Activated naive CD8-positive, alpha-beta T cell treated with anti-CD3 and anti-CD28 coated beads, Interleukin-2, amount 10 ng/mL, durations not matched to agents 7 days and 5 days (primary cell): Measurements from ENCODE around the gene SH2D5. TPM values are rescaled to one million over a fixed set of nuclear protein-coding genes. Genes with fewer than 3 reads are reported as not detected.

Experiments used
- ATAC-seq: fragments of 150-1000 bp; cut with Tn5 transposase; one replicate; pipeline ENCODE4 v1.10.0; 2021; ENCODE audit warnings: low read depth, moderate library complexity
- POLR2A ChIA-PET: fragments of 350-600 bp; sonication (Branson Sonifier 250); formaldehyde crosslinking; loops from one replicate; lab custom pipeline; 2021; ENCODE audit warnings: antibody characterized with exemption; lab: Charles Lee
- DNase-seq: peaks from one replicate; pipeline ENCODE4 v3.0.0; 2021
- H3K27ac Mint-ChIP-seq: one replicate; pipeline ENCODE4 v1.8.0; 2022; ENCODE audit warnings: mild to moderate bottlenecking, mixed read lengths
- H3K27me3 Mint-ChIP-seq: one replicate; pipeline ENCODE4 v1.8.0; 2022; ENCODE audit warnings: mild to moderate bottlenecking, moderate library complexity, mixed read lengths
- H3K36me3 Mint-ChIP-seq: one replicate; pipeline ENCODE4 v1.8.0; 2021; ENCODE audit warnings: mild to moderate bottlenecking, mixed read lengths
- H3K4me1 Mint-ChIP-seq: one replicate; pipeline ENCODE4 v1.8.0; 2021; ENCODE audit warnings: mixed read lengths
- H3K4me3 Mint-ChIP-seq: one replicate; pipeline ENCODE4 v1.8.0; 2022; ENCODE audit warnings: mild to moderate bottlenecking, moderate library complexity, mixed read lengths
- H3K9me3 Mint-ChIP-seq: one replicate; pipeline ENCODE4 v1.8.0; 2021; ENCODE audit warnings: mixed read lengths
- total RNA-seq, 2 experiments: library from RNA; stranded (reverse); gene quantifications; one replicate each; pipeline ENCODE4 v1.2.3, GENCODE V29; 2021

The SH2D5 gene
- total RNA-seq, 2 experiments from 2014 or later: 0.11 to 0.14 TPM

DNA sequence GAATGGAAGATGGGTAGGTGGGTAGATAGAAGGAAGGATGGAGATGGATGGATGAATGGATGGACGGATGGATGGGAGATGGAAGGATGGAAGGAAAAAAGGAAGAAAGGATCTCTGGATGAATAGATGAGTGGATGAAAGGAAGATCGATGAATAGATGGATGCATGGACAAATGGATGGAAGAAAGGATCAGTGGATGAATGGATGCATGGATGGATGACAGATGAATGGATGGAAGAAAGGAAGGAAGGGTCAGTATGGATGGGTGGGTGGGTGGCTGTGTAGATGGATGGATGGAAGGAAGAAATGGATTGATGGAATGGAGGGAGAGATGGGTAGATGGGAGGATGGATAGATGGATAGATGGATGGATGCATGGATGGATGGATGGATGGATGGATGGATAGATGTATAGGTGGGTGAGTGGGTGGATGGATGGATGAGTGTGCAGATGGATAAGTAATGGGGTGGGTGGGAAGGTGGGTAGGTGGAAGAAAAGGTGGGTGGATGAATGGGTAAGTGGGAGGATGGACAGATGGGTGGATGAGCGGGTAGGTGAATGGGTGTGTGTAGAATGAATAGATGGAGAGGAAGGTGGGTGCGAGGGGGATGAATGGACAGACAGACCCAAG is 29.3 kb downstream of the SH2D5 start:
- H3K27me3 Mint-ChIP-seq: peaks cover 2% of the 10 kb centered on the region
- no peaks in the 10 kb centered on the region for H3K4me1 Mint-ChIP-seq
- H3K36me3 Mint-ChIP-seq: no peaks in the 10 kb centered on the region
- ATAC-seq (no peak), DNase-seq (no peak)
- POLR2A ChIA-PET: no interaction called here
- H3K4me3 Mint-ChIP-seq: no peak overlapping the region
- no peaks in the 10 kb centered on the region for H3K9me3 Mint-ChIP-seq
- H3K27ac Mint-ChIP-seq: no peak overlapping the region

DNA sequence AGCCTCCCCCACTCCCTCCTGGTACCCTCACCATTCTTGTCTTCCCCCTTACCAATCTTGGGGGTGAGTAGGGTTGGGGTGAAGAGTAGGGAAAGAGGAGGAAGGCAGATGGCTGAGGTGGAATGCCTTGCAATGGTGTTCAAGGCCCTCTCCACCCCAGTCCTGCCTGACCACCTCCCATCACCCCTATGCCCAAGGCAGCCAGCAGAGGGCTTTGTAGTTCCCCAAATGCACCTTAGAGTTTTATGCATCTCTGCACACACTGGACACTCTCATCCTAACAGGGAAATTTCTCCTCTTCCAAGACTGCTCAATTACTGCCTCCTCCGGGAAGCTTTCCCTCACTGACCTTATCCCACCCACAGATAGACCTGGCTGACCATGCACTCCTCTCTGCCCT is 30.1 kb downstream of the SH2D5 start:
- no peaks in the 10 kb centered on the region for H3K36me3 Mint-ChIP-seq
- H3K4me1 Mint-ChIP-seq: no peaks in the 10 kb centered on the region
- DNase-seq (no peak), ATAC-seq (no peak)
- H3K9me3 Mint-ChIP-seq: no peaks in the 10 kb centered on the region
- peaks cover 2% of the 10 kb centered on the region for H3K27me3 Mint-ChIP-seq
- POLR2A ChIA-PET: no interaction called here
- H3K4me3 Mint-ChIP-seq: no peak overlapping the region
- no peak overlapping the region for H3K27ac Mint-ChIP-seq

DNA sequence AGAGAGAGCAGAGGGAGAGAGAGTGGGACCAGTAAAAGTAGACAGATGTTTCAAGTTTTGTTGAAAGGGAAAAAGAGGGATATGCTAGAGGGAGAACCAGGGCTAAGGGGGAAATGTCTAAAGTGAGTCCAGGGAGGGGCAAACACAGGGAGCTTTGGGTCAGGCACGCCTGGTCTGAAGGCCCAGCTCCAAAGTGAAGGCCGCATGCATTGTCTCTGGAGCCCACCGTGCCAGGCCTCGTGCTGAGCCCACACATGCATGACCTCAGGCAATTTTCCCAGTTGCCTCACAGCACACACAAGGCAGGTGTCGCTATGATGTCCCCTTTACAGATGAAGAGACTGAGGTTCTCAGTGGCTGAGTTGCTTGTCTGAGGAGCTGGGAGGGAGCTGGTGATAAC is 30.7 kb downstream of the SH2D5 start:
- H3K27me3 Mint-ChIP-seq: peaks cover 2% of the 10 kb centered on the region
- no peak overlapping the region for H3K4me3 Mint-ChIP-seq
- ATAC-seq (no peak), DNase-seq (no peak)
- no peaks in the 10 kb centered on the region for H3K9me3 Mint-ChIP-seq
- no peaks in the 10 kb centered on the region for H3K4me1 Mint-ChIP-seq
- H3K27ac Mint-ChIP-seq: no peak overlapping the region
- H3K36me3 Mint-ChIP-seq: no peaks in the 10 kb centered on the region
- POLR2A ChIA-PET: no interaction called here

DNA sequence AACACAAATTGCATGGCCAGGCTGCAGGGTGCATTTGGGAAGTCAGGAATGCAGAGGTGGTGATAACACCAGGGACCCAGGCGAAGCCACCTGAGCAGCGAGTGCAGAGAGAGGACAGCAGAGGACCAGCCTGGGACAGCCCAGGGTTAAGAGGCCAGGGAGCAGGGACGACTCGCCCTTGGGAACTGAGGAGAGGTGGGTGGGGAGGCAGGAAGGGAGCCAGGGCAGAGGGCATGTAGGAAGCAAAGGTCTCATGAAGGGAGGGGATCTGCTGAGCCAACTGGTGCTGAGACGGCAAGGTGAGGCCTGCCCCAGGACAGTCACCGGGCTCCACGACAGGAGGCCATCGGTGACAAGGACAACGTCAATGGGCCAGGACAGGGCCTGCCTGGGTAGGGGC is 31.1 kb downstream of the SH2D5 start:
- no peaks in the 10 kb centered on the region for H3K4me1 Mint-ChIP-seq
- no peak overlapping the region for H3K27ac Mint-ChIP-seq
- no peaks in the 10 kb centered on the region for H3K36me3 Mint-ChIP-seq
- H3K4me3 Mint-ChIP-seq: no peak overlapping the region
- no peaks in the 10 kb centered on the region for H3K9me3 Mint-ChIP-seq
- no peak for DNase-seq
- H3K27me3 Mint-ChIP-seq: peaks cover 2% of the 10 kb centered on the region
- ATAC-seq: no peak
- POLR2A ChIA-PET: no interaction called here

DNA sequence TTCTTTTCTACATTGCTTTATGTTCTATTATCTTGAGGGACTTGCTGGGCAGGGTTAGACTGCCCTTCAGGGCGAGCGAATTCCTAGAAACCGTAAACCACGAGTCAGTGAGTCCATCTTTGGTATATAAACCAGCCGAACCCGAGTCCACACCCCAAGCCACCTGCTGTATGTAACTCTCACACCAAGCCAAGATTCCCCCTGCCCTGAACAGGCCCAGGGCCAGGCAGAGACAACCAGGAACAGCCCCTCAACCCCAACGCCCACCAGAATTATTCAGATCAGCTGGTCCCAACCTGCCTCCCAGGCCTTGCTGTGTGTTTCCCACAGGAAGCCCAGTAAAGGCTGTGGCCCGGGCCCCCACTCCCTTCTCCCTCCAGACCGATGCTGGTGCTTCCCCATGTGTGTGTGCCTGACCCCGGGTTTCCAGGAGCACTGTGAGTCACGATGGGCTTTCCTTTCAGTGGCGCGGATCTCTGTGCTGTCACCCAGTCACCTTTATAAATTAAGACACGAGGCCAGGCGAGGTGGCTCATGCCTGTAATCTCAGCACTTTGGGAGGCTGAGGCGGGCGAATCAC is 31.8 kb downstream of the SH2D5 start:
- no peaks in the 10 kb centered on the region for H3K9me3 Mint-ChIP-seq
- POLR2A ChIA-PET: no interaction called here
- H3K36me3 Mint-ChIP-seq: no peaks in the 10 kb centered on the region
- H3K4me1 Mint-ChIP-seq: peaks cover 7% of the 10 kb centered on the region
- no peak overlapping the region for H3K4me3 Mint-ChIP-seq
- no peak for ATAC-seq
- DNase-seq: no peak
- H3K27me3 Mint-ChIP-seq: peaks cover 2% of the 10 kb centered on the region
- no peak overlapping the region for H3K27ac Mint-ChIP-seq

DNA sequence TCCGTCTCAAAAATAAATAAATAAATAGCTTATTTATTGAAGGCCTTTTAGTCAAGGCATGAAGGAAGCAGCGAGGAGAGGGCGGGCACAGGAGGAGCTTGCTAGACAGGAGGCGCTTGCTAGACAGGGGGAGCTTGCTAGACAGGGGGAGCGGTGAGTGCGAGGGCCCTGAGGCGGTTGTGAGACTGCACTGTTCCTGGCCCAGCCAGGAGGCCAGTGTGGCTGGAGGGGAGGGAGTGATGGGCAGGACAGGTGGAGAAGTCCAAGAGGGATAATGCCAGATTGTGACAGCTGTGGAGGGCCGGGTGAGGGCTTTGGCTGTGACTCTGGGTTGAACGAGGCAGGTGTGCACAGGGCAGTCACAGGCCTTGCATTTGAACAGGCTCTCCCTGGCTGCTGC is 32.9 kb downstream of the SH2D5 start:
- no peaks in the 10 kb centered on the region for H3K36me3 Mint-ChIP-seq
- H3K9me3 Mint-ChIP-seq: no peaks in the 10 kb centered on the region
- POLR2A ChIA-PET: no interaction called here
- no peak overlapping the region for H3K4me3 Mint-ChIP-seq
- H3K27ac Mint-ChIP-seq: no peak overlapping the region
- H3K27me3 Mint-ChIP-seq: peaks cover 6% of the 10 kb centered on the region
- no peak for ATAC-seq
- H3K4me1 Mint-ChIP-seq: peaks cover 7% of the 10 kb centered on the region
- DNase-seq: no peak

DNA sequence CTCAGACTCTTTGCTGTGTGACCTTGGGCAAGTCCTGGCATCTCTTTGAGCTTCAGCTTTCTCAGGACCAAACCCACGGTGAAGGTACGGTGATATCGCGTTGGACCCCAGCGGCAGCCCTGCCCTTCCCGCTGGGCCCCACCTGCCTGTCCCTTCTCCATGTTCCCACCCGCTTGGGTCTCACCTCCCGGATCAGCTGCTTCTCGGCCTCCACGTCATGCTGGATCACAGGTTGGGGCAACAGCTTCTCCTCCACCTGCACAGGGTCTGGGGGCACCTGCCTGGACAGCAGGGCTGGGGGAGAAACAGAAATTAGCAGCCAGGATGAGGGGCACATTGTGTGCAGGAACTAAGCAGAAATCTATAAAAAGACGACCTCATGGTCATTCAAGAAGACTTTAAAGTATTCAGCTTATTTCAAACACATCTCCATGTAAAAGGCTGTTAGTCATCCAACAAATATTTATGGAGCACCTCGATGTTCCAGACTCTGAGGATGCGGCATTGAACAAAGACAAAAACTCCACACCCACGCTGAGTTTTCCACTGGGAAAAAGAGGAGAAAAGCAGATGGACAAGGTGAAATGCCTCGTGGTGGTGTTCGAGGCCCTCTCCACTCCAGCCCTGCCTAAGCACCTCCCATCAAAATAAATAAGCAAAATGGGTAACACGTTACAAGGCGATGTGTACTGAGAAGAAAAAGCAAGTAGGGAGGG is 34.1 kb downstream of the SH2D5 start:
- H3K9me3 Mint-ChIP-seq: no peaks in the 10 kb centered on the region
- H3K4me3 Mint-ChIP-seq: no peak overlapping the region
- no peak for DNase-seq
- H3K27ac Mint-ChIP-seq: no peak overlapping the region
- peaks cover 7% of the 10 kb centered on the region for H3K4me1 Mint-ChIP-seq
- H3K36me3 Mint-ChIP-seq: no peaks in the 10 kb centered on the region
- POLR2A ChIA-PET: no interaction called here
- peaks cover 13% of the 10 kb centered on the region for H3K27me3 Mint-ChIP-seq
- ATAC-seq: no peak

DNA sequence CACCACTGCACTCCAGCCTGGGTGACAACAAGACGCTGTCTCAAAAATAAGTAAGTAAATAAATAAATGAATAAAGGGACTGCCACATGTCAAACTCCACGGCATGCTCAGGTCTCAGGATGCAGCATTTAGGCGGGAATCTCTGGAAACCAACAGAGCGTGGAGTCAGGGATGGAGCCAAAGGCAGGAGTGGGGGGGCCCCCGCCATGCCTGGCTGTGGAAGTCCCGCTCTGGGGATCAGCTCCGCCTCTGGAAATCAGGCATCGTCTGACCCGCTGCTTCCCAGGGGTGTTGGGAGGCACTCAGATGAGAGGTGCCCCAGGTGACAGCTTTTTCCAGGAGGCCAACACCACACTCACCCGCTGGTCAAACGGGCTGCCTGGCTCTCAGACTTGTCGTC is 34.9 kb downstream of the SH2D5 start:
- ATAC-seq (no peak), DNase-seq (no peak)
- no peak overlapping the region for H3K27ac Mint-ChIP-seq
- no peaks in the 10 kb centered on the region for H3K9me3 Mint-ChIP-seq
- no peaks in the 10 kb centered on the region for H3K36me3 Mint-ChIP-seq
- H3K27me3 Mint-ChIP-seq: peaks cover 11% of the 10 kb centered on the region
- peaks cover 7% of the 10 kb centered on the region for H3K4me1 Mint-ChIP-seq
- H3K4me3 Mint-ChIP-seq: no peak overlapping the region
- POLR2A ChIA-PET: interaction anchor here (1.2 kb wide), 1 partner anchor 89 kb away, joined by 4 read pairs; the partner anchor contains the start of gene HP1BP3

DNA sequence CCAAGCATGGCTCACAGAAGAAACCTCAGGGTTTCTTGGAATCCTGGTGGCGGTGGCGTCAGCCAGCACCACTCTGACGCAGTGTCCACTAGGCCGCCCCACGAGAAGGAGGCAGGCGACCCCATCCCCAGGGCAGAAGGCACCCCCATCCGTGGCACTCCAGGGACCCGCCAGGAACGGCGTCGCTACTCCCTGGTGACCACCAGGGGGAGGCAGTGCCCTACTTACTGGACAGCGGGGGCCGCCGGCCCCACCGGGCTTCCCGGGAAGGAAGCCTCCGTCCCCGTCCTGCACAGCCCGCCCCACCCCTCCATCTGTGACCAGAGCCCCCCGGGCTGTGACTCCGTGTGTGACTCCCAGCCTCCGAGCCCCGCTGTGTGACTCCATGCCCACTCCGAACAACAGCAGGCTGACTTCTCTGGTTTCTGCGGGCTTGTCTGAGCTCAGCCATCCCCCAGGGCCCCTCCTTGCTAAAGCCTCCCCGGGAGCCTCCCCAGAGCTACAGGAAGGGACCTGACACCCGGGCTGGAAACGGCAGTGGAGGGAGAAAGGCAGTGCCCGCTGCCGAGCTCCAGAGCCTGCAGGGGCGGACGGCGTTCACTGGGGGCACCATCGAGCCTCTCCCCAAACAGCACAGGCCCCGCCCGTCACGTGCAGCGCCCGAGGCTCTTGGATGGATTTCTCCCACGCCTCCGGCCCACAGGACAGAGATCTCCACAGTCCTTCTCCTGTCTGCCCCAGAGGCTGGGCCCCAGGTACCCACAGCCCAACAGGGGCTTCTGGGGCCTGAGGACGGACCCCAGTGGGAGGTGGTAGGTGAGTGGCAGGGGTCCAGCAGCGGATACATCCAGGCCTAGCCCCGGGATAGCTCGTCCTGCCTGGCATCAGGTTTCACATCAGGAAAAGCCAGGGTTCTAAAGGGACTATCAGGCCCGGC is 35.8 kb downstream of the SH2D5 start:
- POLR2A ChIA-PET: interaction anchor here (0.8 to 1.2 kb wide), 3 partner anchors 35 to 505 kb away, joined by 3 to 4 read pairs (median 3); partner anchors contain the start of genes DDOST and HP1BP3
- H3K36me3 Mint-ChIP-seq: no peaks in the 10 kb centered on the region
- H3K4me3 Mint-ChIP-seq: peak overlapping the region; percentile 88
- peaks cover 7% of the 10 kb centered on the region for H3K4me1 Mint-ChIP-seq
- peak overlapping the region; percentile 85 for H3K27ac Mint-ChIP-seq
- ATAC-seq: peak; percentile 91
- H3K27me3 Mint-ChIP-seq: peaks cover 13% of the 10 kb centered on the region
- peak; percentile 81 for DNase-seq
- no peaks in the 10 kb centered on the region for H3K9me3 Mint-ChIP-seq

DNA sequence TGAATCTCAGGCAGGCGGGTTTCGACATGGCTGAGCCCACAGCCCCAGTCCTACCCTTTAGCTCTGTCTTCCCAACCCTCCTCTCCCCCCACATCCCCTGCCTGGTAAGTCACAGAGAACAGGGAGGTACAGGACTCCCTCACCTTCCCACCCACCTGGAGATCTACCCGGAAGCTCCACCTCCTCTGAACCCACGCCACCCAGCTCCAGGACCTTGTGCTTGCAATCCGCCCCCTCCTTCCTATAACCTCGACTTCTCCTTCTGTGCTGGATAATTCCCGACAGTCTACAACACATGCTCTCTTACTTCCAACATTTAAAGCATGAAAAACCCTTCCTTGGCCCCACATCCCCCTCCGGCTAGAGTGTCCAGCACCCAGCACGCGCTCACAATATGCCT is 37.0 kb downstream of the SH2D5 start:
- DNase-seq (no peak), ATAC-seq (no peak)
- POLR2A ChIA-PET: no interaction called here
- no peaks in the 10 kb centered on the region for H3K9me3 Mint-ChIP-seq
- H3K36me3 Mint-ChIP-seq: no peaks in the 10 kb centered on the region
- H3K4me3 Mint-ChIP-seq: peak overlapping the region; percentile 88
- H3K27me3 Mint-ChIP-seq: peaks cover 13% of the 10 kb centered on the region
- peaks cover 7% of the 10 kb centered on the region for H3K4me1 Mint-ChIP-seq
- H3K27ac Mint-ChIP-seq: no peak overlapping the region

DNA sequence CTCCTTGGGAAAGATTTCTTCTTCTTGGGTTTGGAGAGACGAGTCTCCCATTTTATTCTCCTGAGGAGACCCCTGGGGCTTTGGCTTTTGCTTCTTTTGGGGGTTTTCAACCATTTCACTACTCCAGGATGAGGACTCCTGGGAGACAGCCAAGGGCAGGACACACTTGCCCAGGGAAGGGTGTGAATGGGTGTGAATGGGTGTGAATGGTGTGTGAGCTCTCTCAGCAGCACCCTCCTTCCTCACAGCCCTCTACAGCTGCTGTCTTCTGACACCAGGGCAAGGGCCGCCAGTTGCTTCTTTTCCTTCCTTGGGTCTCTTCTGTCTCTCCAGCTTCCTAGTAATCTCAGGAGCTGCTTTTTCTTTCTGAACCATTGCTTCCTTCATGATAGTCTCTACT is 38.9 kb downstream of the SH2D5 start:
- no peak for ATAC-seq
- Mint-ChIP-seq H3K4me1 (peaks cover 7% of the 10 kb centered on the region), H3K27me3 (peaks cover 13% of the 10 kb centered on the region), H3K27ac (no peak overlapping the region), H3K9me3 (no peaks in the 10 kb centered on the region), H3K36me3 (no peaks in the 10 kb centered on the region), H3K4me3 (no peak overlapping the region)
- DNase-seq: no peak
- POLR2A ChIA-PET: no interaction called here

DNA sequence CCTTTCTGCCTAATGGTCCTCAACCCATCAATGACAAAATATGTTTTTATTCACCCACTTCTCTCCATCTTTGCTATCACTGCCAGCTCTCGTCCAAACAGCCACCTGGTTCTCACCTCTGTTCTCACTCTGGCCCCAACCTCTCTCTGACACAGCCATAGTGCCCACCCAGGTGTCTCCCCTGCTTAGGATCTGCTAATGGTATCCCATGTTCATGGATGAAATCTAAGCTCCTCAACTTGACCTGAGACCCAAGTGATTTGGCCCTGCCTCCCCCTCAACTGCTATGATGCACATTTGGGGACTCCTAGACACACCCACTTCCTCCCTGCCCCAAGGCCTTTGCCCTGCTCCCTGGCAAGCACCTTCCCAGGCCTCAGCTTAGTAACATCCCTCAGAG is 40.6 kb downstream of the SH2D5 start:
- Mint-ChIP-seq H3K36me3 (no peaks in the 10 kb centered on the region), H3K4me1 (peaks cover 7% of the 10 kb centered on the region)
- ATAC-seq: no peak

DNA sequence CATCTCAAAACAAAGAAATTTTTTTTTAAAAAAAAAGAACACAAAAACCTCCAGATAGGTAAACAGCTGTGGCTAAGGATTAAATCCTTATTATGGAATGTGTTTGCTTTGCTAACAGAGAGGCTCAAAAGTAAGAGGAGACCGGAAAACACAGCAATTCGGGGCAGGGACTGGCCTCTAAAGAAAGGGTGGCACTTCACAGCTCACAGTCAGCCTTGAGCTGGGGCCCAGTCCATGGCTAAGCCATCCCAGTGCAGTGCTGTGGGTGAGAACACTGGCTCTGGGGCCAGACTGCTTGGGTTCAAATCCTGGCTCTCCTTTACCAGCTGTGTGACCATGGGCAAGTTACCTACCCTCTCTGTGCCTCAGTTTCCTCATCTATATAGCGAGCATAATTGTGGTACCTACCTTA is 42.9 kb downstream of the SH2D5 start:
- H3K4me3 Mint-ChIP-seq: no peak overlapping the region
- H3K27ac Mint-ChIP-seq: no peak overlapping the region
- no peak for DNase-seq
- POLR2A ChIA-PET: interaction anchor here (0.8 kb wide), 1 partner anchor 28 kb away, joined by 3 read pairs; the partner anchor contains the start of gene DDOST
- no peak for ATAC-seq
- H3K9me3 Mint-ChIP-seq: no peaks in the 10 kb centered on the region
- peaks cover 2% of the 10 kb centered on the region for H3K4me1 Mint-ChIP-seq
- H3K27me3 Mint-ChIP-seq: peaks cover 15% of the 10 kb centered on the region
- H3K36me3 Mint-ChIP-seq: no peaks in the 10 kb centered on the region

More for the DNA sequence above, 40.6 kb downstream of the SH2D5 start:
- peaks cover 13% of the 10 kb centered on the region for H3K27me3 Mint-ChIP-seq
- DNase-seq: no peak
- POLR2A ChIA-PET: no interaction called here
- H3K9me3 Mint-ChIP-seq: no peaks in the 10 kb centered on the region
- no peak overlapping the region for H3K4me3 Mint-ChIP-seq
- no peak overlapping the region for H3K27ac Mint-ChIP-seq
